Measurements from ENCODE around the gene WFDC2. TPM values are rescaled to one million over a fixed set of nuclear protein-coding genes. Genes with fewer than 3 reads are reported as not detected.

Gene WFDC2, protein sequence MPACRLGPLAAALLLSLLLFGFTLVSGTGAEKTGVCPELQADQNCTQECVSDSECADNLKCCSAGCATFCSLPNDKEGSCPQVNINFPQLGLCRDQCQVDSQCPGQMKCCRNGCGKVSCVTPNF
- not detected in 2 replicates for total RNA-seq

DNA sequence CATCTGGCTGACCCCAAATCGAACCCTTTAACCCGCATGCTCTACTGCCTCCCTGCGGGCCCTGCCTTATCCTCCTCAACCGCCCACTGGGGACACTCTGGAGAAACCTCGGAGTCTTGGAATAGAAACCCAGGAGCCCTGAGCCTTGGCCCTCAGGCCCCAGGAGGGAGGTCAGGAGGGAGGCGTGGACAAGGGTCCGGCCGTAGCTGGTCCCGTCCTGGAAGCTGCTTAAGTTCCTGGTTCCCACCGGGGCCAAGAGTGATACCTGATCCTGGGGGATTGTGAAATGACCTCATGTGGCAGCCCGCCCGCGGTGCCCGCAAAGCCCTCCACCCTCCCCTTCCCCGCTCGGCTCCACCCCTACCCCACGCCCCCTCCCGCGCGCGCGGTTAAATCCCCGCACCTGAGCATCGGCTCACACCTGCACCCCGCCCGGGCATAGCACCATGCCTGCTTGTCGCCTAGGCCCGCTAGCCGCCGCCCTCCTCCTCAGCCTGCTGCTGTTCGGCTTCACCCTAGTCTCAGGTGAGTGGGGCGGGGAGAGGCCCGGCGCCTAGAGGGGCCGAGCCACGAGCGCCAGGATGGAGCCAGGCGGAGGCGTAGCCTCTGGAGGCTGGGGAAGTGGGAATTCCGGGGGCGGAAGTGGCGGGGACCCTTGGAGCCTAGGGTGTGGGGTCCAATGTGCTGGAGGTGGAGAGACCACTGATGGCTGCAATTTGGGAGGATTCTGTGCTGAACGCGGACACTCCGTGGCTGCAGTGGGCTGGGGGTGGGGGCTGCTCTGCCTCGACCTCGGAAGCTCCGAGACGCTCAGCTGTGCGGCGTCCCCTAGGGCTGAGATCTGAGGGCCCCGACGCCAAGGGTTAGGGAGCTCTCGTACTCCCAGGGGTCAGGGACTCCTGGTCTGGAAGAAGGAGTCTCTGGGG, at the start of gene WFDC2:
Gene WFDC2 (plus strand): TSS at position 418 of the 926 bp plus-strand sequence. CDS start 29 bp downstream, at position 447.
- DNase-seq (ENCODE audit: low read depth, low spot score) = no peak

DNA sequence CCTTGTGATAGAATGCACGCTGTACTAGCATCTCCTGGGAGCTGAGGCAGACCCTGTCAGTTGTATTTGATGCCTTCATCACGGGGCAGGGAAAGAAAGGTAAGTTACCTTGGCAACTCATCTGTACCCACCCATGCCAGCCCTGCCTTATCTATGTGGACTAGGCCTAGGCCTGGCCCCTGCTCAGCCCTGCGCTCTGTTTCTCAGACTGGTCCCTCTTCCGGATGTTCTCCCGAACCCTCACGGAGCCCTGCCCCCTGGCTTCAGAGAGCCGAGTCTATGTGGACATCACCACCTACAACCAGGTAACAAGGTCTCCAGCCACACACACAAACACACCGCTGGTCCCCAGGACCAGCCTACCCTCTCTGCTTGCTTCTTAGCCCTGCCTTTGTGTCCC, 49.4 kb upstream of the WFDC2 start:
- DNase-seq (ENCODE audit: low read depth, low spot score) = no peak

DNA sequence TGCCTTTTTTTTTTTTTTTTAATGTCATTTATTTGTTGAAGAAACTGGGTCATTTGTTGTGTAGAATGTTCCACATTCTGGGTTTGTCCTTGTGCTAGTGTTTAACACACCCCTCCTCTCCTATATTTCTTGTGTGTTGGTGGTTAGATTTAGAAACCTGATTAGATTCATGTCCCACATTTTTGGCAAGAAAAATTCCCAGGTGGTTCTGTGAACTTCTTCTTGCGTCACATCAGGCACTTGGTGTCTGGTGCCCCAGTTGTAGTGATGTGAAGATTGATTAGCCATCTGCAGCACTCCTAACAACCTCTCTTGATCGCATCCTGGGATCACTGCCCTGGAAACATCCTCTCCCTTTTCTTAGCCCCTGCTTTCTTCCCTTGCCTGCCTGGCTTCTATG, 45.9 kb upstream of the WFDC2 start:
- no peak for DNase-seq (ENCODE audit: low read depth, low spot score)

DNA sequence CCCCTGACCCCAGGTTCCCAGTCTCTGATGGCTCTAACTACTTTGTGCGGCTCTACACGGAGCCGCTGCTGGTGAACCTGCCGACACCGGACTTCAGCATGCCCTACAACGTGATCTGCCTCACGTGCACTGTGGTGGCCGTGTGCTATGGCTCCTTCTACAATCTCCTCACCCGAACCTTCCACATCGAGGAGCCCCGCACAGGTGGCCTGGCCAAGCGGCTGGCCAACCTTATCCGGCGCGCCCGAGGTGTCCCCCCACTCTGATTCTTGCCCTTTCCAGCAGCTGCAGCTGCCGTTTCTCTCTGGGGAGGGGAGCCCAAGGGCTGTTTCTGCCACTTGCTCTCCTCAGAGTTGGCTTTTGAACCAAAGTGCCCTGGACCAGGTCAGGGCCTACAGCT, 44.0 kb upstream of the WFDC2 start:
- no peak for DNase-seq (ENCODE audit: low read depth, low spot score)

DNA sequence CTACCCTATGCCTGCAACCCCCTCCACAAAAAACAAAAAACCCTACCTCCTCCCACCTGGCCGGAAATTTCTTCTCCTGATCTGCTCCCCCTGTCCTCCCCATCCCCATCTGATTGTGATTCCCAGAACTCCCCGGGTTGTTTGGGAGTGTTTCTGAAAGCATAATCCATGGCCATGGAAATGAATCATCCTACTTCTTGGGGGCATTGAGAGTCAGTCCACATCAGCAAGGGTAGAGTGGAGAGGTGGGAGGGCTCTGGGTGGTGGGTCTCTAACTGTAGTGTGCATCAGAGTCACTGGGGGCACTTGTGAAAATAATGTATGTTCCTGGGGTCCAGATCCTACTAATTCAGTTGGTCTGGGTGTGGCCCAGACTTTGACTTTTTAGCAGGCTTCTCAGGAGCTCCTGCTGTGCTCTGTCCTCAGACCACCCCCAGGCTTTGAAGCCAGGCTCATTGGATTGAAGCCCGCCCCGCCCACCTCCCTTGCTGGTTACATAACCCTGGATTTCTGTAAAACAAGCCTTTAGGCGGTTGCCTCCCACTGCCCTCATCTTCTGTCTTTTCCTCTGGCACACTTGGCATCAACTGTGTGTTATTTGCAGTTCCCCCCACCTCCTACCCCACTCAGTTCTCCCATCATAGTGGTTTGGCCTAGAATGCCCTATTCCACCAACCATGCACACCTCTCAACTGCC, 43.1 kb upstream of the WFDC2 start:
- no peak for DNase-seq (ENCODE audit: low read depth, low spot score)

DNA sequence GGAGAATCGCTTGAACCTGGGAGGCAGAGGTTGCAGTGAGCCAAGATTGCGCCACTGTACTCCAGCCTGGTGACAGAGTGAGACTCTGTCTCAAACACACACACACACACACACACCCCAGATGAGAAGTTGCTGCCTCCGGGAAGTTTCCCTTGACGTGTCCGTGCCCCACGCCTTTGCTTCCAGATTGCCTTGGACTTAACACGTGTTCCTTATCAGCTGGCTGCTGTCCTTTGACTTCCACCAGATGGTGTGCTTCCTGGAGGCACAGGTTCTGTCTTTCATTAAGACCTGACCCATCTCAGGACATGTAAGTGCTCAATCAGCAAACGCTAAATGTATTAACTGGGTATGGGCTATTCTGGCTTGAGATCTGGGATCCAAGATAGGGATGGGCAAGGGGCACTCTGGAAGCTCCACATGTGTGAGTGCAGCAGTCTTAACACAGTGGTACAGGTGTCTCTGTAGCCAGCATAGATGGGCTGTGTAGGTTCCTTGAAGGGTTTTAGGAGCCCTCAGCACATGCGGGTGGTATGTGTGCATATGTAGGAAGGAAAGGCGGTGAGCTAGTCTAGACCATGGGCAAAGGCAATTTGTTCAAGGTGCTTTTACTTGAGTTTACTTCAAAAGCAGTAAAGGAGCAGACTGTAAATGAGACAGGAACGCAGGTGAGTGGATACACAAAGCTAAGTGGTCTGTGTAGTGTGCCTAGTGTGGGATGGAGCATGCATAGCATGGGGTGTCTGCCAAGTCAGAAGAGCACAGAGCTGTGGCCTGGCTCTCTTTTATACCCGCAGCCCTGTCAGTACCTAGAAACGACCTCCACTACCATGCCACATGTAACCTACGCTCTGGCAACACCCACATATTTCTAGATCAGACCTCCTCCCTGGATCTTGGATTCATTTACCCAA, 42.1 kb upstream of the WFDC2 start:
- DNase-seq (ENCODE audit: low read depth, low spot score) = no peak

DNA sequence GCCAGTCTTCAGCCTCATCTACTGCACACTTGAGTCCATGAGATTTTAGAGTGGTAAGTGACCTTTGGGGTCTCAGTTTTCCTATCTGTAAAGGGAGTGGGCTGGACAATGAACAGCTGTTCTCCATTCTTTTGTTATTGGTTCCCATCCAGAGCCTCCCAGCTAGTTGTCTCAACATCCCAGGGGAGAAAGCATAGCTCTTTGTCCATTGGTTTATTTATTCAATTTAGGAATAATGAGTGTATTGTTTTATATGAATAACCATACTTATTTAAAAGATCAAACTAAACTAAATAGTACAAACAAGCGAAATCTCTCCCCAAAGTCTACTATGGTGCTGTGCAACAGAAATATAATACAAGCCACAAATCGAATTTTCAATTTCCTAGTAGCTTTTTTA, 39.9 kb upstream of the WFDC2 start:
- DNase-seq (ENCODE audit: low read depth, low spot score) = no peak

DNA sequence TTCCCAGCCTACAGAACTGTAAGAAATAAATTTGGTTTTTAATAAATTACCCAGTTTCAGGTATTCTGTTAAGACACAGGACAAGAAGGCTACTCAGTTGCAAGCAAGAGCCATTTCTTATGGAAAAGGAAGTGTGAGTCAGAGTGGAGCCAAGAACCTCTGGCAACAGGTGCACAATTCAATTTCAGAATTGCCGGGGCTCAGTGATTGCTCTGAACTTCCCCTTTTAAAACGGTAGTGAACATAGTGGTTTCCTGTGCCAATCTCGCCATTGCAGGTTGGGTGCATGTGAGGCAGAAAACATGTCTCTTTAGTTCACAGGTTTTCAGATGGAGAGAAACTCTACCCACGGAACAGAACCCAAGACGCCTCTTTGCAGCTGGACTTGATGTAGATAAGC, 37.3 kb upstream of the WFDC2 start:
- no peak for DNase-seq (ENCODE audit: low read depth, low spot score)

DNA sequence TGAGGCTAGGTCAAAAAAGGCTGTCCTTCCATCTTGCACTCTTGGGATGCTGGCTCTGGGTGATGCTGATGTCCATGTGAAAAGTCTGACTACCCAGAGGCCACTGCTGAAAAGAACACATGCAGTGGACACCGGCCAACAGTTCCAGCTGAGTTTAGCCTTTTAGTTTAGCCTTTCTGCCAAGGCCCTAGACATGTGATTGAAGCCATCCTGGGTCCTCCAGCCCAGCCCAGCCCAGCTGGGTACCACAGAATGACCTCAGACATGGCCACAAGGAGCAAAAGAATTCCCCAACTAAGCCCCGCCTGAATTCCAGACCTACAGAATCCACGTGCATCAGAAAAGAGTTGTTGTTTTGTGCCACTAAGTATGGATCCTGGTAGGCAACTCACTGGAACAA, 36.2 kb upstream of the WFDC2 start:
- DNase-seq (ENCODE audit: low read depth, low spot score) = no peak

DNA sequence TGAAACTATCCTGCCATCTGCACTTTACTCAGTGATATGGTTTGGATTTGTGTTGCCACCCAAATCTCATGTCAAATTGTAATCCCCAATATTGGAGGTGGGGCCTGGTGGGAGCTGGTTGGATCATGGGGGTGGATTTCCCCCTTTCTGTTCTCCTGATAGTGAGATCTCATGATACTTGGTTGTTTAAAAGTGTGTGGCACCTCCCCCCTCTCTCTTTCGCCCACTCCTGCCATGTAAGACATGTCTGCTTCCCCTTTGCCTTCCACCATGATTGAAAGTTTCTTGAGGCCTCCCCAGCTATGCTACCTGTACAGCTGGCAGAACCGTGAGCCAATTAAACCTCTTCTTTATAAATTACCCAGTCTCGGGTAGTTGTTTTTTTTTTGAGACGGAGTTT, 35.6 kb upstream of the WFDC2 start:
- no peak for DNase-seq (ENCODE audit: low read depth, low spot score)

DNA sequence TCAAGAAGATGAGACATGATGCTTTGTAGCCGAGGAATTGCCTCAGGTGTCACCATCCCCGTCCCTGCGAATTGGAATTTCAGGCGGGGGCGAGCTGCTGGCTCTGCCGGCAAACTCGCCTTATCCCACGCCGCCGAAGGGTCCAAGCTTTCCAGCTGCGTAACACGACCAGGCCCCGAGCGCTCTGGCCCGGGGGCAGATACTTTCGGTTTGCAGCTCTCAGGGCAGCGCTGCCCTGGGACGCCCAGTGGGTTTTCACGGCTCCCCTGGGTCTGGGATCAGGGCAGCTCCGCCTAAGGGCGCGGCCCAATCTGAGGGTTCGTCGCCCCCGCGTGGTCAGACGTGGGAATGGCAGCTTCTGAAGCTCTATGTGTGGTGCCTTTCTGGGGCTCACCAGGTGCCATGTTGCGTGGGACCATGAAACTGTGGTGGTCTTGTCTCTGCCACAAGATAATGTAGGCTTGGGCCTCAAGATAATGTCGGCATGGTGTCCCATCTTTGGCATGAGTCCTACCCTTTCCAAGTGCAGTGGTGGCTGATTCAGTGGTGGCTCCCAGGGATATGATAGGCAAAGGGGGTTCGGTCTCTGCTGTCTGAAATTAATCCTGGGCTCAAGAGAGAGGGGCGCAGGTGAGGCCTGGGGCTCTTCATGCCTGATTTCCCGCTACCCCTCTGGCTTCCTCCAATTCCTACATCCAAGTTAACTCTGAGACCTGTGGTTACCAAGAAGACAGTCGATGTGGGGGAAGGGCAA, 32.6 kb upstream of the WFDC2 start:
- DNase-seq (ENCODE audit: low read depth, low spot score) = peak; percentile 43

DNA sequence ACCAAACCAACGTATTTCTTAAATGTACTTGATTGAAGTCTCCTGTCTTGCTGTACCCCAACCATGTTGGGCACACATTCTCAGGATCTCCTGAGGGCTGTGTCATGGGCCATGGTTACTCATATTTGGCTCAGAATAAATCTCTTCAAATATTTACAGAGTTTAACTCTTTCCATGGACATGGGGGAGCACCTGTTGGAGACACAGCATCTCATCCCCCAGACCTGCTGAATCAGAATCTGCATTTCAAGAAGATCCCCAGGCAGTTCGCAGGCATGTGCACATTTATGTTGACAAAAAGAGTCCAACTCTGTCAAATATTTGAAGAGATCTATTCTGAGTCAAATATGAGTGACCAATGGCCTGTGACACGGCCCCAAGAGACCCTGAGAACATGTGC, 29.1 kb upstream of the WFDC2 start:
- no peak for DNase-seq (ENCODE audit: low read depth, low spot score)

DNA sequence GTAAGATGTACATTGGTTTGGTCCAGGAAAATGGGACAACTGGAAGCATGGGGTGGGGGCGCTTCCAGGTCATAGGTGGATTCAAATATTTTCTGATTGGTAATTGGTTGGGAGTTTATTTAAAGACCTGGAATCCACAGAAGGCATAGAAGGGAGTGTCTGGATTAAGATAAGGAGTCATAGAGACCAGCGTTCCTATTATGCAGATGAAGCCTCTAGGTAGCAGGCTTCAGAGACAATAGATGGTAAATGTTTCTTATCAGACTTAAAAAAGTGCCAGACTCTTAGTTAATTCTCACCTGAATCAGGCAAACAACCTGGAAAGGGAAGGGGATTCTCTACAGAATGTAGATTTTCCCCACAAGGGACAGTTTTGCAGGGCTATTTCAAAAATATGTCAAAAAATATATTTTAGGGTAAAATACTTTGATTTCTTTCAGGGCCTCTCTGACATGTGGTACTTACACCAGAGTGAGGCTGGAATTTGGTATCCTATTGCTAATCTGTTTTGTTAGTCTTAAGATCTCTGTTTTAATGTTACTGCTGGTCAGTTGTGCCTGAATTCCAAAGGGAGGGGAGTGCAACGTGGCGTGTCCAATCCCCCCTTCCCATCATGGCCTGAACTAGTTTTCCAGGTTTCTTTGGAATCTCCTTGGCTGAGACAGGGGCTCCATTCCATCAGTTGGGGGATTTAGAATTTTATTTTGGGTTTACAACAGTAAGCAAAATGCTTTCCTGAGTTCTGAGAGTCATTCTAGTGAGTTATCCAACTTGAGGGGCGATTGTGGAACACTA, 28.5 kb upstream of the WFDC2 start:
- no peak for DNase-seq (ENCODE audit: low read depth, low spot score)

DNA sequence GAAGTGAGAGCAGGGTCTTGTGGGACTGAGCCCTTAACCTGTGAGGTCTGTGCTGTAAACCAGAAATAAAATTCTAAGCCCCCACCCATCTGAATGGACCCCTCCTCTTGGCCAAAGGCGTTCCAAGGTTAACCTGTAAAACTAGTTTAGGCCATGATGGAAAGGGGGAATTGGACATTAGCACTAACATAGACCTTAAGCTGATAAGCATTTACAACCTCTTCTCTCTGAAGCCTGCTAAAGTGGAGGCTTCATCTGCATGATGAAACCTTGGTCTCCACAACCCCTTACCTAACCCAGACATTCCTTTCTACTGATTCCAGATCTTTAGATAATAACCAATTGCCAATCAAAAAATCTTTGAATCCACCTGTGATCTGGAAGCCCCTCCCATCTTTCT, 27.8 kb upstream of the WFDC2 start:
- no peak for DNase-seq (ENCODE audit: low read depth, low spot score)

DNA sequence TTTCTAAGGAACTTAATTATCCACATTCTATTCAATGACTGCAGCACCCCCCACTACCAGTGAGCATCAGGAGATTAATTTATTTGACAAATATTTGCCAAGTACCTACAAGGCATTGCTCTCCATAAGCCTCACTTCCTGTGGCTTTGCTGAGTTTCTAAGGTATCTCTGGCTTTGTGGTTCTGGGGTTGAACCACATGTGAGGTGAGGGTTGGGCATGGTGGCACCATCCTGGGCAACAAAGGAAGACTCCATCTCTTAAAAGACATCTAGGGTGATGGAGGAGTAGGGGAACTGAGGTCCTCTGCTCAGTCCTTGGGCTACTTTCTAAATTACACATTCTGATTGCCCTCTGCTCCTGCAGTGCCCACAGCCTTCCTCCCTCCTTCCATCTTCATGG, 25.5 kb upstream of the WFDC2 start:
- DNase-seq (ENCODE audit: low read depth, low spot score) = no peak

DNA sequence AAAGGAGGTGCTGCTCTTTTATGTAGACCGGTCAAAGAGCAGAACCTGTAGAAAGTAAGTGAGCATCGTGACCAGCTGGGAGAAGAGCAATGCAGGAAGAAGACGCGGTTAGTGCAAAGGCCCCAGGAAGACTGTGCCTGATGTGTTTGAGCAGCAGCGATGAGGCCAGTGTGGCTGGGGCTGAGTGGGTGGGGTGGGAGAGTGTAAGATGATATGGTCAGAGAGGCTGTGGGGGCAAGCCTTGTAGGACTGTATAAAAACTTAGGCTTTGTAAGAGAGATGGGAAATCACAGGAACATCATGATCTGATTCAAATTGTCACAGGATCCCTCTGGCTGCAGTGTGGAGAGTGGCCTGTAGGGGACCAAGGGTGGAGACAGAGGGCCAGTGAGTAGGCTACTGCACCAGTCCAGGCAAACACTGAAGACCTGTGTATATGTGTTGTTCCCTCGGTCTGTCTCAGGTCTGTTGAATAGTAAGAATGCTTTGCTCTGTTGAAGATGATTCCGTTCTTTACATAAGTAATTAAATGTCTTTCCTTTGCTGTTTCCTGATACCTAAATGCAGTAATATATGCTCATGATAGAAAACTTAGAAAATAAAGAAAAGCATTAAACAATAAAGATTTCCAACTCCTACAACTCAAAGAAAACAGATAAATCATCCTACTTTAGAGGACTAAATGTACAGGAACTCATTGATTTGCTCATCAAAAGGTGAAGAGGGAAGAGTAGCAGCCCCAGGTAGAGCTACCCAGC, 23.6 kb upstream of the WFDC2 start:
- DNase-seq (ENCODE audit: low read depth, low spot score) = no peak

DNA sequence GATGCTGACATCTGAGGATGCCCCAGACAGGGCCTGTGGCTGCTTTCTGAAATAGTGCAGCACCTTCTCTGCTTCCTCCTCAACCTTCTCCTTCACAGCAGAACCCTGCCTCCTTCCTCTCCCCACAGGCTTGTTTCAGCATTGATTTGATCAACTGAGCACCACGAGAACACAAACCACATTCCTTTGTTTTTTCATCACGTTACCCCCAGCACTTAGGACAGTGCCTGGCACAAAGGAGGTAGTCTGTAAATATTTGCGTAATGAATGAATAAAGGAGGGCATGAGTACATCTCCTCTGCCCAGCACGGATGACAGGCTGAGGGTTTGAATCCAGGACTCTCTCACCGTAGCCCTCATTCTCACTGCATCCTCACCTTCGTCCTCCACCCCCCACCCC, 21.3 kb upstream of the WFDC2 start:
- no peak for DNase-seq (ENCODE audit: low read depth, low spot score)

DNA sequence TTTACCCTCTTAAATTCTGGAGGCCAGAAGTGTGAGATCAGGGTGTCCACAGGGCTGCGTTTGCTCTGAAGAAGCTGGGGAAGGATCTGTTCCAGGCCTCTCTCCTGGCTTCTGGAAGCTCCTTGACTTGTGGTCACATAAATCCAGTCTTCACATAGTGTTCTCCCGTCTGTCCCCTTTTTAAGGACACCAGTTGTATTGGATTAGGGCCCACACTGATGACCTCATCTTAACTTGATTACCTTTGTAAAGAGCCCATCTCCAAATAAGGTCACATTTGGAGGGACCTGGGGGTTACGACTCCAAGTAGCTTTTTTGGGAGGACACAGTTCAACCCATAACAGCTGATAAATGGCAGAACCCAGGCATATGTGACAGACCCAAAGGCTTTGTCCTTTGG, 20.0 kb upstream of the WFDC2 start:
- no peak for DNase-seq (ENCODE audit: low read depth, low spot score)

Data from pulmonary artery endothelial cell (primary cell).